NCI-H2107 (cell line): ENCODE results near the gene ENTPD2.

Experiments
- DNase-seq: peaks from one replicate; lab custom pipeline; 2025; lab: John Stamatoyannopoulos, UW

Gene ENTPD2

GRCh38 chr9:137079401-137079787, 25.5 kb upstream of the ENTPD2 start:
- DNase-seq: no peak

- no peak for DNase-seq
Measured at GRCh38 chr9:137078701-137079400, 25.0 kb upstream of the ENTPD2 start.

GRCh38 chr9:137077758-137078693, 24.2 kb upstream of the ENTPD2 start:
- DNase-seq: no peak

GRCh38 chr9:137077010-137077747, 23.3 kb upstream of the ENTPD2 start, which contains the start of gene UAP1L1:
Gene UAP1L1, plus strand, starts transcription at chr9:137077517. Its CDS starts 16 bp downstream, at chr9:137077533.
- no peak for DNase-seq

GRCh38 chr9:137076636-137077009, 22.8 kb upstream of the ENTPD2 start:
- DNase-seq: no peak

- no peak for DNase-seq
Measured at GRCh38 chr9:137075275-137075775, 21.5 kb upstream of the ENTPD2 start.

GRCh38 chr9:137074657-137075274, 20.9 kb upstream of the ENTPD2 start:
- DNase-seq: no peak

- no peak for DNase-seq
Measured at GRCh38 chr9:137073992-137074399, 20.1 kb upstream of the ENTPD2 start.

- no peak for DNase-seq
Measured at GRCh38 chr9:137071282-137071681, 17.4 kb upstream of the ENTPD2 start.

- peak; percentile 70 for DNase-seq
Measured at GRCh38 chr9:137070906-137071275, 17.0 kb upstream of the ENTPD2 start.

- DNase-seq: peak; percentile 93
Measured at GRCh38 chr9:137070201-137070905, 16.5 kb upstream of the ENTPD2 start, which contains the start of gene SAPCD2. Gene SAPCD2, minus strand, starts transcription at chr9:137070557. Its CDS starts 97 bp downstream, at chr9:137070460.

- no peak for DNase-seq
Measured at GRCh38 chr9:137069508-137070091, 15.7 kb upstream of the ENTPD2 start.

- DNase-seq: no peak
Measured at GRCh38 chr9:137068539-137069507, 15.0 kb upstream of the ENTPD2 start.

- peak; percentile 85 for DNase-seq
Measured at GRCh38 chr9:137067860-137068538, 14.1 kb upstream of the ENTPD2 start.

GRCh38 chr9:137066096-137066861, 12.4 kb upstream of the ENTPD2 start:
- DNase-seq: no peak

GRCh38 chr9:137065336-137065967, 11.6 kb upstream of the ENTPD2 start:
- no peak for DNase-seq

- DNase-seq: no peak
Measured at GRCh38 chr9:137064880-137065164, 11.0 kb upstream of the ENTPD2 start.
